IPS-NIHi7 (cell line): ENCODE results near the gene CCDC7.
"Not testable (repeated sequence)": the region's sequence is repeated elsewhere in the genome, so short reads cannot be mapped to it uniquely, and the experiment has no call there.

Experiments
- DNase-seq: peaks from one replicate; pipeline ENCODE4 v3.0.0; 2012; ENCODE audit warnings: mixed read lengths; ENCODE audit errors: extremely low spot score

The CCDC7 gene

DNA sequence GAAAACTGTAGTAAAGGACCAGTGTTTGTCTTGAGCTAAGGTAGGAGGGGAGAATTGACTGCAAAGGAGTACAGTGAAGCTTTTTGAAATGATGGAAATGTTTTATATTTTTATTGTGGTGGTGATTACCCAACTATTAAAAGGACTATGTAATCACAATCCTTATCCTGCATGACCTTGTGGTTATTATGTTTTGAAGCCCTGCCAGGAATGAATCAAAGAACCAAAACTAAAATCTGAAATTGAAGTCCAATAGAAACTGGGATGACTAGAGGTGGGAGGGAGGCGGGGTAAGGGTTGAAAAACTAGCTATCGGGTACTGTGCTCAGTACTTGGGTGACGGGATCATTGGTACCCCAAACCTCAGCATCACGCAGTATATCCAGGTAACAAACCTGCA is 8.2 kb downstream of the CCDC7 start:
- no peak for DNase-seq

- DNase-seq, result no peak
Measured at GRCh38 chr10:32459051-32459698, 13.2 kb downstream of the CCDC7 start.

GRCh38 chr10:32461203-32461602 is 15.3 kb downstream of the CCDC7 start:
- DNase-seq, result no peak

GRCh38 chr10:32471232-32471631 is 25.3 kb downstream of the CCDC7 start:
- DNase-seq, result no peak

GRCh38 chr10:32477499-32477898 is 31.6 kb downstream of the CCDC7 start:
- DNase-seq, result no peak

DNA sequence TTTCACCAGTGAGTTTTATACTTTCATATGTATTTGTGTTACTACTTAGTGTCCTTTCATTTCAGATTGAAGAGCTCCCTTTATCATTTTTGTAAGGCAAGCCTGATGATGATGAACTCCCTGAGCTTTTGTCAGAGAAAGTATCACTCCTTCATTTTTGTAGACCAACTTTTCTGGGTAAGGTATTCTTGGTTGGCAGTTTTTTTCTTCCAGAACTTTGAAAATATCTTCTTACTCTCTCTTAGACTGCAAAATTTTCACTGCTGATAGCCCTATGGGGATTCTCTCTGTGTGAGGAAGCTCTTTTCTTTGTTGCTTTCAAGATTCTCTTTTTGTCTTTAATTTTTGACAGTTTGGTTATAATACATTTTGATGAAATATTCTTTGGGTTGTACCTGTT is 35.7 kb downstream of the CCDC7 start:
- DNase-seq, result no peak

- not testable (repeated sequence) for DNase-seq
Measured at GRCh38 chr10:32483019-32483502, 37.1 kb downstream of the CCDC7 start.

DNA sequence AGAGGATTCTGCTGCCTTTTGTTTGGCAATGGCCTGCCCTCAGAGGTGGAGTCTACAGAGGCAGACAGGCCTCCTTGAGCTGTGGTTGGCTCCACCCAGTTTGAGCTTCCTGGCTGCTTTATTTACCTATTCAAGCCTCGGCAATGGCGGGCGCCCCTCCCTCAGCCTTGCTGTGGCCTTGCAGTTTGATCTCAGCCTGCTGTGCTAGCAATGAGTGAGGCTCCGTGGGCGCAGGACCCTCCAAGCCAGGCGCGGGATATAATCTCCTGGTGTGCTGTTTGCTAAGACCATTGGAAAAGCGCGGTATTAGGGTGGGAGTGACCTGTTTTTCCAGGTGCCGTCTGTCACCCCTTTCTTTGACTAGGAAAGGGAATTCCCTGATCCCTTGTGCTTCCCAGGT is 42.1 kb downstream of the CCDC7 start:
- DNase-seq, result not testable (repeated sequence)

- no peak for DNase-seq
Measured at GRCh38 chr10:32489158-32489557, 43.2 kb downstream of the CCDC7 start.

DNA sequence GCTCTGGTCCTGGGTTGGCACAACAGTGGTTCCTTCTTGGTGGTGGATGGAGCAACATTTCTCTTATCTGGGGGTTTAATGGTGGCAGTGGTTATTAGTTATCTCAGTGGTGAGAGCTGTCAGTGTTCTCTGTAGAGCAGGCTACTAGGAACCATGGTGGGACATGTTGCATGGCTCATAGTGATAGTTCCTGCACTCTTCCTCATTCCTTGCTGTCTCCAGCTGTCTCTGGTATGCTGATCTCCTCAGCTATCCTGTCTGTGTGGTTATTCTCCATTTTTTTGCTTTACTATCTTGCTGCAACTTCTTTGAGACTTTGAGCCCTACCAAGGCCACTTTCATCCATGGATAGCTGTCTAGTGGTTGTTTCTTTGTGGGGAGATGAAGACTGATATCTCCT is 44.0 kb downstream of the CCDC7 start:
- DNase-seq, result no peak

DNA sequence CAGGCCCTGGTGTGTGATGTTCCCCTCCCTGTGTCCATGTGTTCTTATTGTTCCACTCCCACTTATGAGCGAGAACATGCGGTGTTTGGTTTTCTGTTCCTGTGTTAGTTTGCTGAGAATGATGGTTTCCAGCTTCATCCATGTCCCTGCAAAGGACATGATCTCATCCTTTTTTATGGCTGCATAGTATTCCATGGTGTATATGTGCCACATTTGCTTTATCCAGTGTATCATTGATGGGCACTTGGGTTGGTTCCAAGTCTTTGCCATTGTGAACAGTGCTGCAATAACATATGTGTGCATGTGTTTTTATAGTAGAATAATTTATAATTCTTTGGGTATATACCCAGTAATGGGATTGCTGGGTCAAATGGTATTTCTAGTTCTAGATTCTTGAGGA is 48.6 kb downstream of the CCDC7 start:
- not testable (repeated sequence) for DNase-seq

DNA sequence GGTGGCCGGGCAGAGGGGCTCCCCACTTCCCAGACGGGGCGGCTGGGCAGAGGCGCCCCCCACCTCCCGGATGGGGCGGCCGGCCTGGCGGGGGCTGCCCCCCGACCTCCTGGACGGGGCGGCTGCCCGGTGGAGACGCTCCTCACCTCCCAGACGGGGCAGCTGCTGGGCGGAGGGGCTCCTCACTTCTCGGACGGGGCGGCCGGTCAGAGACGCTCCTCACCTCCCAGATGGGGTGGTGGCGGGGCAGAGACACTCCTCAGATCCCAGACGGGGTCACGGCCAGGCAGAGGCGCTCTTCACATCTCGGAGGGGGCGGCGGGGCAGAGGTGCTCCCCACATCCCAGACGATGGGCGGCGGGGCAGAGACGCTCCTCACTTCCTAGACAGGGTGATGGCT is 54.2 kb downstream of the CCDC7 start:
- not testable (repeated sequence) for DNase-seq

DNA sequence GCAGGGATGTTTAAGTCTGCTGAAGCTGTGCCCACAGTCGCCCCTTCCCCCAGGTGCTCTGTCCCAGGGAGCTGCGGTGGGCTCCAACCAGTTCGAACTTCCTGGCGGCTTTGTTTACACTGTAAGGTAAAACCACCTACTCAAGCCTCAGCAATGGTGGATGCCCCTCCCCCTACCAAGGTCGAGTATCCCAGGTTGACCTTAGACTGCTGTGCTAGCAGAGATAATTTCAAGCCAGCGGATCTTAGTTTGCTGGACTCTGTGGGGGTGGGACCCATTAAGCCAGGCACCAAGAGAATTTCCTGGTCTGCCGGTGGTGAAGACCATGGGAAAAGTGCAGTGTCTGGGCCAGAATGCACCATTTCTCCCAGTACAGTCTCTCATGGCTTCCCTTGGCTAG is 56.0 kb downstream of the CCDC7 start:
- DNase-seq, result no peak

DNA sequence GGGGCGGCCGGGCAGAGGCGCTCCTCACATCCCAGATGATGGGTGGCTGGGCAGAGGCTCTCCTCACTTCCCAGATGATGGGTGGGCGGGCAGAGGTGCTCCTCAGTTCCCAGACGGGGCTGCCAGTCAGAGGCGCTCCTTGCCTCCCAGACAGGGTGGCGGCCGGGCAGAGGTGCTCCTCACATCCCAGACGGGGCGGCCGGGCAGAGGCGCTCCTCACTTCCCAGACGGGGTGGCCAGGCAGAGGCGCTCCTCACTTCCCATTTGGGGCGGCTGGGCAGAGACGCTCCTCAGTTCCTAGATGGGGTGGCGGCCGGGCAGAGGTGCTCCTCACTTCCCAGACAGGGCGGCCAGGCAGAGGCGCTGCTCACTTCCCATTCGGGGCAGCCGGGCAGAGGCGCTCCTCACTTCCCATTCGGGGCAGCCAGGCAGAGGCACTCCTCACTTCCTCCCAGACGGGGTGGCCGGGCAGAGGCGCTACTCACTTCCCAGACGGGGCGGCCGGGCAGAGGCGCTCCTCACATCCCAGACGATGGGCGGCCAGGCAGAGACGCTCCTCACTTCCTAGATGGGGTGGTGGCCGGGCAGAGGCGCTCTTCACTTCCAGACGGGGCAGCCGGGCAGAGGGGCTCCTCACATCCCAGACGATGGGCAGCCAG is 60.0 kb downstream of the CCDC7 start:
- DNase-seq, result not testable (repeated sequence)

- DNase-seq, result no peak
Measured at GRCh38 chr10:32511599-32511998, 65.7 kb downstream of the CCDC7 start.

GRCh38 chr10:32516567-32517495 is 70.9 kb downstream of the CCDC7 start:
- no peak for DNase-seq

DNA sequence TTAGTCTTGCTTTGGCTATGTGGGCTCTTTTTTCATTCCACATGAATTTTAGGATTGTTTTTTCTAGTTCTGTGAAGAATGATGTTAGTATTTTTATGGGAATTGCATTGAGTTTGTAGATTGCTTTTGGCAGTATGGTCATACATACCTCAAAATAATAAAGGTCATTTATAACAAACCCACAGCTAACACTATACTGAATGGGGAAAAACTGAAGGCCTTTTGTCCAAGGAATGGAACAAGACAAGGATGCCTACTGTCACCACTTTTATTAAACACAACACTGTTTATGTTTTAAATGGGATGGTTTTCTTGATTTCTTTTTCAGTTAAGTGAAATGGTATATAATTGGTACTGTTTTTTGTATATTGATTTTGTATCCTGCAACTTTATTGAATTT is 84.3 kb downstream of the CCDC7 start:
- DNase-seq, result no peak

GRCh38 chr10:32538256-32538655 is 92.3 kb downstream of the CCDC7 start:
- no peak for DNase-seq

DNA sequence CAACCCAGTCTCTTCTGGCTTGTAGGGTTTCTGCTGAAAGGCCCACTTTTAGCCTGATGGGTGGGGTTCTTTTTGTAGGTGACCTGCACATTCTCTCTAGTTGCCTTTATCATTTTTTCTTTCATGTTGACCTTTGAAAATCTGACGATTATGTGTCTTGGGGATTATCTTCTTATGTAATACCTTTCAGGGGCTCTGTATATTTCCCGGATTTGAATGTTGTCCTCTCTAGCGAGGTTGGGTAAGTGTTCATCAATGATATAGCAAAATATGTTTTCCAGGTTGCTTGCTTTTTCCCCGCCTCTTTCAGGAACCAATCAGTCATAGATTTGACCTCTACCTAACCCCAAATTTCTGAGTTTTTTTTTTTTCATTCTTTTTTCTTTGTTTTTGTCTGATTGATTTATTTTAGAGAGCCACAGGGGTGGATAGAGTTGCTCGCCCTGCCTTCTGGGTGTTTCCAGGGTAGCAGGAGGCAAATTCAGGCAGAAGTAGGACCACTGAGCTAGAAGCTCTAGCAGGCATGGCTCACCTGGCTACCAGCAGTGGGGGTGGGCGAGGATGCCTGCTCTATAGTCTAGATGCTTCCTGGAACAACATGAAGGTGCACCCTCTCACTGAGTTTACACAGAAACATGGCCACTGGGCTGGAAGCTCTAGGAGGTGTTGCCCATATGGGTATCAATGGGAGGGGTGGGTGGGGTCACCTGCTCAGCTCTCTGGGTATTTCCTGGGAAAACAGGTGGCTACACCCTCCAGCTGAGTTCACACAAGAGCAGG is 94.9 kb downstream of the CCDC7 start:
- no peak for DNase-seq

DNA sequence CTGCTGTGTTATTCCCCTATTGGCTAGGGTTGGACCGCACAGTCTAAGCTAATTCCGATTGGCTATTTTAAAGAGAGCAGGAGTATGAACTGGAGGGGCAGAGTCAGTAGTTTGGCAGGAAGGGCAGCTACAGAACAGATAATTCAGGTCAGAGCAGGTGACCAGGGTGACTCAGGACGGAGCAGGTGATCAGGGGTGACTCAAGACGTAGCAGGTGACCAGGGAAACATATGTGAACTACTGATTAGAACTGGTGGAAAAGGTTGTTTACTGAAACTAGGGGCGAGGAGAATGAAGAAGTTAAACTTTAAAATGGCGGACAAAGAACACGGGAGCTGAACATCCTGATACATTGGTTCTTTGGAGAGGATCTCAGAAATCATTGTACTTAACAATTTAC is 102.3 kb downstream of the CCDC7 start:
- DNase-seq, result no peak

GRCh38 chr10:32556783-32557395 is 110.9 kb downstream of the CCDC7 start:
- DNase-seq, result no peak
